NOMO-1 (cell line): ENCODE measurements around the gene RBM38.
"Not testable (repeated sequence)": the region's sequence is repeated elsewhere in the genome, so short reads cannot be mapped to it uniquely, and the experiment has no call there.

Experiments
- DNase-seq, 2 experiments: peaks; one replicate each; lab custom pipeline; 2025; ENCODE audit not compliant: unreplicated experiment in 2 of 2; lab: John Stamatoyannopoulos, UW

The RBM38 gene

DNA sequence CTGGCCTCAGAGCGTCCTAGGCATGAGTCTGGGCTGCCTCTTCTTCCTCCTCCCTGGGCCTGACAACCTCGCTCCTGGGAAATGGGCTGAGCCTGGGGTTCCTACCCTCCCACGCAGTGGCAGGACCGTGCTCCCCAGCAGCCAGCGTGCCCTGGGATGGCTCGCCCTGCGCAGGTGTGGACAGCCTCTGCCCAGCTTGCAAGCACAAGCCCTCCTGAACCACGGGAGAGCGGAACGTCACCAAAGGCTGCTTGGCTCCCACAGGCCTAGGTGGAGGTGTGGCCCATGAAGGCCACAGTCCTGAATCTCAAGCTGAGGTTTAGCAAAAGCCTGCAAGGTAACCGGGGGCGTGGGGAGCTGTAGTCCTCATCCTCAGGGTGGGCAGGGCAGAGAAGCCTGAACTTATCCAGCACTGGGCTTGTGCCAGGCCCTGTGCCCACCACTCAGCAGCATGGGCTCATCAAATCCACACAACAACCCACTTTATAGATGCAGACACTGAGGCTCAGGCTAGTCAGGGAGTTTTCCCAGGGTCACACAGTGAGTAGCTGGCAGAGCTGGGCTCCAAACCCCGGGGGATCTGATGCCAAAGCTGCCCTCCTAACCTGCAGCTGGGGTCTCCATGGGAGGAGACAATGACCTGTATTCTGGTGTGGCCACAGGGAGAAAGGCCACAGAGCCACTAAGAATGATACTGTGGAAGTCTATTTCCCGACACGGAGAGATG lies 25.3 kb downstream of the RBM38 start:
- DNase-seq = no peak

DNA sequence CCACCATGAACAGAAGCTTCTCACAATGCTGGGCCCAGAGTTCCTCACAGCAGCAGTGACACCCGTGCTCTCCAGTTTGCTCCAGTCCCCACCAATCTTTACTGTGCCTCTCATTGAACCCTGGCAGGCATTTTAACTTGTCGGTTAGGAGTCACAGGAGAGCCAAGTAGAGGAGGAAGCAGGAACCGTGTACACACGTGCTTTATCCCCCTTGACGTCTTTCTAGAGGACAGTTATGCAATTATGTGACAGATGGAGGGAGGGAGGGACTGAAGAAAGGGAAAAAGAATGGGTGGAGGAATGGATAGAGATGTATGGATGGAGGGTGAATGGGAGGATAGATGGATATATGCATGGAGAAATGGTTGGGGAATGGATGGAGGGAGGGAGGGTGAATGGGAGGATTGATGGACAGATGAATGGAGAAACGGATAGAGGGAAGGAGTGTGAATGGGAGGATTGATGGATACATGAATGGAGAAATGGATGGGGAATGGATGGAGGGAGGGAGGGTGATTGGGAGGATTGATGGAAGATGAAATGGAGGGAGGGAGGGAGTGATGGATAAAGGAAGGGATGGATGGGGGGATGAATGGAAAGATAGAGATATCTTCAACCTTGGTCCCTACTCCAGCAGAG lies 26.0 kb downstream of the RBM38 start:
- DNase-seq = peak in 1 of 2 experiments; percentile 26

DNA sequence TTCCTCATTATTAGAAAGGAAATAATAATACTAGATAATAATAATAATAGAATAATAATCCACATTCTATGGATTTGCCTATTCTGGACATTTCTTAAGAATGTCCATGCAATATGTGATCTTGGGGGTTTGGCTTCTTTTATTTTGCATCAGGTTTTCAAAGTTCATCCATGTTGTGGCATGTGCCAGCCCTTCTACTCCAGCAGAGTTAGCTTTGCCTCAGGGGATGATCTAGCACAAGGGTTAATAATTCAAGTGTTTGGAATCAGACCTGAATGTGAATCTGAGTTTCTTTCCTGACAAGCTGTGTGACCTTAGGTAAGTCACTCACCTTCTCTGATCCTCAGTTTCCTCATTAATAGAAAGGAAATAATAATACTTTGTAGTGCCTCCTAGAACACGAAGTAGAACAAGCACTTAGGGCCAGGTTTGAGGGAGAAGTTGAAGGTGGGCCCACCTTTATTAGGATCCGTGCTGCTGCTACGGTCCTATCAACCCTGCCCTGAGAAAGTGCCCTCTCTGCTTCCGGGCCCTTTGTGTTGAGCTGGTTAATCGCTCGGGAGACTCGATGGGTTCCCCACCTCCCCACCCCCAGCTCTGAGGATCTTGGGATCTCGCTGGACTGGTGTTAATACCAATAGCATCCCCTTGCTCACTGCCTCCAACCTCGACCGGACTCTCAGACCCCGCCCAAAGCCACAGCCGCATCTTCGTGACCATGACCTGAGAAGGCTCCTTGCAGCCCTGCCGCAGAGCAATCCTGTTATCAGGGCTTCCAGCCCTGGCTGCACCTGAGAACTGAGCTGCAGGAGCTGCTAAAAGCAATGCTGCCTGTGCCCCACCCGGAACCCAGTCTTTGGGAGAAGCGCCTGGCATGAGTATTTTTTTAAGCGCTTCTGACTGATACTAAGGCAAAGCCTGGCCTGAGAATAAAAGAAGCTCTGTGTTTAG lies 26.9 kb downstream of the RBM38 start:
- no peak for DNase-seq

DNA sequence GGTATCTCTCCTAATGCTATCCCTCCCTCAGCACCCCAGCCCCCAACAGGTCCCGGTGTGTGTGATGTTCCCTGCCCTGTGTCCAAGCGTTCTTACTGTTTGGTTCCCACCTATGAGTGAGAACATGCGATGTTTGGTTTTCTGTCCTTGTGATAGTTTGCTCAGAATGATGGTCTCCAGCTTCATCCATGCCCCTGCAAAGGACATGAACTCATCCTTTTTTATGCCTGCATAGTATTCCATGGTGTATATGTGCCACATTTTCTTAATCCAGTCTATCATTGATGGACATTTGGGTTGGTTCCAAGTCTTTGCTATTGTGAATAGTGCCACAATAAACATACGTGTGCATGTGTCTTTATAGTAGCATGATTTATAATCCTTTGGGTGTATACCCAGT lies 28.3 kb downstream of the RBM38 start:
- not testable (repeated sequence) for DNase-seq

DNA sequence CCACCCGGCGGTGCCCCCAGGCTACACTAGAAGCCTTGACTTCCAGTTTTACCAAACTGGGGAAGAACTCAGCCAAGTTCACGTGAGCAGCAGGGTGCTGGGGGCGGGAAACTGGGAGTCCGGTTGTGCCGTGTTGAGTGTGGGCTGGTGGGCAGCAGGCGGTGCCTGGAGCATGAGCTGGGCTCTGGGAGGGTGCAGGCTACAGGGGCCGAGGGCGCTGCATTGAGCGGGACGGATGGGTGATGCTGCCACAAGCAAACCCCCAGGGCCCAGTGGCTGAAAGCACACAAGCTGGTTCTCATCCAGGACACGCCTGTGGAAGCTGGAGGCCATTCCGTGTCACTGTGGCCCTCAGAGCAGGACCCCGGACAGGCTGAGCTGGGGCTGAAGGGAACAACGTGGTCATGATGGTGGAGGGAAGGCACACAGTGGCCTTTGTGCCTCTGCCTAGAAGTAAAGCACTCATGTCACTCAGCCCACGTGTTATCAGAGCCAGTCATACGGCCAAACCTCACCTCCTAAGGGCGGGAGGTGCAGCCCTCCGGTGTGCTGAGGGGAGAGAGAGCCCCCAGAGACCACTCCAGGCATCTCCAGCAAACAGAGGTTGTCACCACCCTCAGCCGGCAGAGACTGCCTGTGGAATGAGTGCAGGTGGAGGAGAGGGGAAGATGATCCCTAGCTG lies 29.5 kb downstream of the RBM38 start:
- DNase-seq = no peak

DNA sequence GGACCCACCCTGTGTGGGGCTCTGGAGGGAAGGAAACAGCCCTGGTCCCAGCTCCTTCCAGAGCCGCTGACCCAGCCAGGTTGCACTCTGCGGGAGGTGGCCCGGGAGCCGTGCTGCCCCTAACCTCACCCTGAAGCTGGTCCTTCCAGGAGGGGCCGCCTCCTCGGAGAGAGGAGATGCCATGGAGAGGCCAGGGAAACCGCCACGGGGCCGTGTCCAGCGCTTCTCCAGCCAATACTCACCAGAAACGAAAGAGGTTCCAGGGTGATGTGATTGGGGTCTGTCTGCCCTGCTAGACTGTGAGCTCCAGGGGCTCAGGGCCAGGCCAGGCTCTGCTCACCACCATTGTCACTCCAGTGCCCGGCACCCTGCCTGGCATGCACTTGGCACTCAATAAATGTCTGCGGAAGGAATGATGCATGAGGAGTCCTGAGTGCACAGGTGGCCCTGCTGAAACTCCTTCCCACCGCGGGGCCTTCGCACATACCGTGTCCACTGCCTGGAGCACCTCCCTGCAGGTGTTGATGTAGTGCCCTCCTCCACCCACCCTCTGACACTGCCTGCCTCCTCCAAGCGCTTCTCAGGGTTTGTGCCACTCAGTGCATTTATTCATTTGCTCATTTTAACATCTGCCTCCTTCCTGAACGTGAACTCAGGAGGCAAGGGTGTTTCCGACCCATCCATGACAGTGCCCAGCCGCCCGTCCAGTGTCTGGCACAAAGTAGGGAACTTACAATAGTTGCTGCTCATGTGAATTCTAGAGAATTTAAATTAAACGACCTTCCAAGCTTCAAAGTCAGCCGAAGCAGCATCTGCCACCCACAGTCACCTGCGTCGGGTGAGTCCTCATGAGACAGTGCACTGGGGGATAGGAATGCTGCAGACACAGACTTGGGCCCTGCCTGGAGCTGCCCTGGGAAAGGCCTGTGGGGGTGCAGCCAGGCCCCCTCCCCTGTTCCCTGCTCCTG lies 30.3 kb downstream of the RBM38 start:
- DNase-seq = no peak

DNA sequence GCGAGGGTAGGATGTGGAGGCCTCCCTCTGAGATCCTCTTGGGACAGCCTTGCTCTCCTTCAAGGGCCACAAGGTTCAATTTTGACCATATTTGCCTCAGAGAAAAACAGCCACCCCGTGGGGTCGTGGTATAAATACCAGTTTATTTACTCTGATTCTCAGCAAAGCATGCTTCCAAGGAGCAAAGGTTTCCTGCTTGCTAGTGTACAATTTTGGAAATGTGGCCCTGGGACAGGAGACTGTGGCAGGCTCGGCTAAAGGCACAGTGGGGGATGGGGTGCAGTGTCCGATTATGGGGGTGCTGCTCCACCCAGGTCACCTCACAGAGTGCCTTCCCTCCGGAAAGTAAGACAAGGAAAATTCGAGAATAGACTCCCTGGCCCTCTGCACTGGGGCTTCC lies 31.1 kb downstream of the RBM38 start:
- no peak for DNase-seq

DNA sequence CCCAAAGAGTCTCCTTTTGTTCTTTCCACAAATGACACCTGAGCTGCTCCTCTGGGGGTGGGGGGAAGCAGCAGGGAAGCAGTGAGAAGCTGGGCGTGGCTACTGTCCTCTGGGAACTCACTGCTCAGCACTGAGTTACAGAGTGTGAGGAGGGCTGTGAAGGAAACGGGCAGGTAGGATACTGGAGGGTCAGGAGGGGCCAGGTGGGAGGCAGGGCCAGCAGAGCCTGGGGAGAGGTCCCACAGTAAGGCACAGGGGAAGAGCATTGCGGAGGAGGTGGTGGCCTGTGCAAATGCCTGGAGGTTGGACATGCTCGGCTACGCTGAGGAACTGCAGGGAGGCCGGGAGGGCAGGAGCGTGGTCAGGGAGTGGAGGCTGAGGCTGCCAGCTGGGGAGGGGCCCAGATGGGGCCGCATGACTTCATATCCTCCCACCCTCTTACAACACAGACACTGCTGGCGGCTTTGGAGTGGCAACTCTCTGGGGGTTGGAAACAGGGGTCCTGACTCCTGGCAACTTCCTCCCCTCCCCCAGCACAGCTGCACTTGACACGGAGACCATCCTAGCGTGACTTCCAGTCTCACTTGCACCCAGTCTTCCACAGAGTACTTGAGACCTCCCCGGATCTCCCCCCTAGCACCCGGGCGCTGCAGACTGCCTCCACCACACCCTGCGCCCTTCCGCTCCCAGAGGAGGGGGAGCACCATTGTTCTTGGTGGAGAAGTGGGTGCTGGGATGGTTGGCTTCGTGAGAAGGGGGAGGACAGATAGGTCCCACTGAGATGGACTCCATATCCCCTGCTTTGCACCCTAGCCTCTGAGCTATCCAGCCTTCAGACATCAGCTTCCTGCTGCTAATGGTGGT lies 34.2 kb downstream of the RBM38 start:
- peak; percentile 38 for DNase-seq

DNA sequence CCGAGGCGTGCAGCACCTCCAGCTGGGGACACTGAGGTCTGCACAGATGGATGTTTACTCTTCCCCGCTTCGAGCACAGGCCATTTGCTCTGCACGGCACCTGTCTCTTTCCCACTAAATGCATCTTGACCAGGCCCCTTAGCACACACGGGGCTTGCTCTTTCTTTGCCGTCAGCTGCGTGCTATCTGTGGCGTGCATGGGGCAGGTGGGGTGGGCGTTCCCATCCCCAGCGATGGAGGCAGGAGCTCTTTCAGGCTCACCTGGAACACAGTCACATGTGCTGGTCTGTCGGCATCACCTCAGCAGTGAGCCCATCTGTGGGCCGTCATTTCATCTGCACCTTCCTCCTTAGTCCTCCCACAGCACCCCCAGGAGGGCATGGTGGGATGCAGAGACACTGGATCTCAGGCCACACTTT lies 35.1 kb downstream of the RBM38 start:
- DNase-seq = no peak

DNA sequence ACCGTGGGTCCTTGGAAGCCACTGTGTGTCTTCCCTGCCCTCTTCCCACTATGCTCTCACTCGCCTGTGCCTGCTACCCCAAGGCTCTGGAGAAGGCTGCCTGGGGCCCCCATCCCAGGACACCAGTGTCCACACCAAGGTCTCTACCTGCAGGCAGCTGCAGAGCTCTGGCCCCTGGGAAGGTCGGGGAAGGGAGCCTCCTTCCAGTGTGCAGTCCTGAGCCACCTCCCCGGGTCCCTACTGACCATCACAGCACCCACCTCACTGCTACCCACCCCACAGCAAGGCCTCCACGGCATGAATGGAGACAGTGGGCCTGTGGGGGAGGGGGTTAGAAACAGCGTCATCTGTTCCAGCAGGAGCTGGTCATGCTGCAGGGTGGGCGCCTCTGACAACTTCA lies 35.6 kb downstream of the RBM38 start:
- DNase-seq = no peak

DNA sequence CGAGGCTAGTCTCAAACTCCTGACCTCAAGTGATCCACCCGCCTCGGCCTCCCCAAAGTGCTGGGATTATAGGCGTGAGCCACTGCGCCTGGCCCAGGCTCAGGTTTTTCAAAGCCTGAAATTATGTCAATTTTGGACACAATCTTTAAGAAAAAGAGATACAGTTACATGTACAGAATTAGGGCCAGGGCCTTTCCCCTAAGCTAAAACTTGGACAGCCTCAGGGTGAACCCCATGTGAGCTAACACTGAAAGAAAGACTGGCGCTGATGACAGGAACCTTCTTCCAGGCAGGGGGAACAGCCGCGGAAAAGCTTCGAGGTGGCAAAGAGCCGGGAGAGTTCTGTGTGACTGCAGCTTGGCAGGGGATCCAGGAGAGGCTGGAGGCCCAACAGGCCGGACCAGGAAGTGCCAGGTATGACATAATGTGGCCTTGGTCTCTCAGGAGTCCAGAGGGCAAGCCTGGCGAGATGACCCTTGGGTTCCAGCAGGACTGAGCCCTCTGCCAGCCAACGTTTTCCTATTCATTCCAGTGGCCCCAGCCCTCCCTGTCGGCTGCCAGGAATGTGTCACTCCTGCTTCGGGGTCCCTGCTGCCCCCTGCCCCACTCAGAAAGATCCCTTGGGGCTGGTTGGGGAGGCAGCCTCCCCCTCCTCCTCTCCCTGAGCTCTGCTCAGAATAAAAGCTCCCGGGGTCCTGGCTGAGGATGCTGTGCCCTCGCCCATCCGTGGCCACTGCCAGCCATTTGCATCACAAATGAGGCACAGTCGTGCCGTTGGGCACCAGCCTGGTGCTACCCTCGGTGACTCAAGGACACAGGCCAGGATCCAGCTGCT lies 37.3 kb downstream of the RBM38 start:
- no peak for DNase-seq

DNA sequence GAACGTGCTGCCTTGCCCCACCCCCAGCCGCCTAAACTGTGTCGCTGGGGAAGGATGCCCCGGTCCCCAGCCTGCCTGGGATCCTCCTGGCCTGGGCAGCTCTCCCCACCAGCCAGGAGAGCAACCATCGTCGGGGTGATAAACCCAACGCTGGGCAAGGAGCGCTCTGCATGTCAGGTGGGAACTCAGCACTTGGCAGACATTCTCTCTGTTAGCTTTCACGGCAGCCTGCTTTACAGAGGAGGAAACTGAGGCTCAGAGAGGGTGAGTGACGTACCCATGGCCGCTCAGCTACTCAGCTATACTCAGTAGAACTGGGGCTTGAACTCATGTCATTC lies 37.9 kb downstream of the RBM38 start:
- DNase-seq = no peak

DNA sequence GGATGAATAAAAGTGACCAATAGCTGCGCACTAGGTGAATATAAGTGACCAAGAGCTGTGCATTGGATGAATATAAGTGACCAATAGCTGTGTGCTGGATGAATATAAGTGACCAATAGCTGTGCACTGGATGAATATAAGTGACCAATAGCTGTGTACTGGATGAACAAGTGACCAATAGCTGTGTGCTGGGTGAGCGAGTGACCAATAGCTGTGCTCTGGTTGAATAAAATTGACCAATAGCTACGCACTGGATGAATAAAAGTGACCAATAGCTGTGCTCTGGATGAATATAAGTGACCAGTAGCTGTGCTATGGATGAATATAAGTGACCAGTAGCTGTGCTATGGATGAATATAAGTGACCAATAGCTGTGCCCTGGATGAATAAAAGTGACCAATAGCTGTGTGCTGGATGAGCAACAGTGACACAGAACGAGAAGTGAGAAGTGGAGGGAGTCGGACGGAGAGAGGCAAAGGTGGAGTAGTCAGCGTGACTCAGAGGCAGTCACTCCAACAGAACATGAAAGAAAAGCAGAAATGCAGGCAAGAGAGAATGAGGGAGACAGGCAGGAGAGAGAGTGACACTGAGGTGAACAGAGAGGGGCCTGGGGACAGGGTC lies 38.5 kb downstream of the RBM38 start:
- DNase-seq = peak; percentile 82 to 95

DNA sequence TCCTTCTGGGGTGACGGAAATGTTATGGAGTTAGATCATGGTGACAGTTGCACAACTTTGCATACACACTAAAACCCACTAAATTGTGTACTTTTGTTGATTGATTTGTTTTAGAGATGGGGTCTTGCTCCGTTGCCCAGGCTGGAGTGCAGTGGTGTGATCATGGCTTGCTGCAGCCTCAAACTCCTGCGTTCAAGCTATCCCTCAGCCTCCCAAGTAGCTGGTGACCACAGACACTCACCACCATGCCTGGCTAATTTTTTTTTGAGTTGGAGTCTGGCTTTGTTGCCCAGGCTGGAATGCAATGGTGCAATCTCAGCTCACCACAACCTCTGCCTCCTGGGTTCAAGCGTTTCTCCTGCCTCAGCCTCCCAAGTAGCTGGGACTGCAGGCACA lies 39.0 kb downstream of the RBM38 start:
- DNase-seq = not testable (repeated sequence)

DNA sequence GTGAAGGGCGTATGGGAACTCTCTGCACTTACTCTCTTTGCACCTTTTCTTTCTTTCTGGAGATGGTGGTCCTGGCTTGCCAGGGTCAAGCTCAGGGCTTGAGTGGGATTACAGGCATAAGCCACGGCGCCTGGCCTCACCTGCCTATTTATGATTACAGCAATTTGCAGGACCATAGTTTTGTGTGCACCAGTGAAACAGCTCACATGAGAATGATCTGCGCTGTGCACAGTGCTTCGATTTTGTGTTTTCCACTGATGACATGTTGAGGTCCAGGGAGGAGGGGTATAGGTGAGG lies 40.3 kb downstream of the RBM38 start:
- DNase-seq = no peak

DNA sequence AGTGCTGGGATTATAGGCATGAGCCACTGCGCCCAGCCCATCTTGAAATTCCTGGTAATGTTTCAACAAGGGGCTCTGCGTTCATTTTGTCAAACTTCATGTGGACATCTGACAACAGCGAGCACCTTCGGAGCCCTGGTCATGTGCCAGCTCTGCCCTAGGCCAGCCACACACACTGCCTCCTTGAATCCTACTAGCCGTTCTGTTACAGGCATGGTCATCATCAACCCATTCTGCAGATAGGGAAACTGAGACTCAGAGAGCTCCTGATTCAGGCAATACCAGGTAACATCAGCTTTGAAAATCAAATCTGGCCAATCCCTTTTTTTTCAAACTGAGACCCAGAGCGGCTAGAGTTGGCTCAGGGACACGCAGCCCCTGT lies 41.3 kb downstream of the RBM38 start:
- no peak for DNase-seq

DNA sequence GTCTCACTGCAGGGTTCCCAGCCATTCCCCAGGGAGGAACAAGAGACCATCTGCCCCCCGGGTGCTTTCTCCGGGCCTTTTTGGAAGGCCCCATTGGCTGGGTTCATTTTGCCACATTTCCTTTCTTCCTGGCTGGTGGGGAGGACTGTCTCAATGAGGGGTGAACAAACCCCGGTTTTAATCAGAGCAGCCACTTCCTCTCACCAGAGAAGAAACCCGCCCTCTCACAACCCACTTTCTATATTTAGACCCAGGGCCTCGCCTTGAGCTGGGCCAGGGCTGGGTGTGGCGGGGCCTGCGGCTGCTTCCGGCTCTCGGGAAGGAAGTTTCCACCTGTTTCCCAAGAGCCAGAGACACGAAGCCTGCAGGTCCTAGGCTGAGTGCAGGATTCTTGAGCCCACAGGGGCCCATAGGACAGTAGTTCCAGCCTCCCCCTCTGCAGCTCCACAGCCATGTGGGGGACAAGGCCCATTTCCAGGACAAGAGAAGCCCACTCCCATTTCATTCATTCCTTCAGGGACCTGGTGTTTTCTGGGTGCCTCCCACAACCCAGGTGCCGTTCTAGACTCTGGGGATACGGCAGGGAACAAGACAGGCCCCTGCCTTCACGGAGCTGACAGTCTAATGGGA lies 41.8 kb downstream of the RBM38 start:
- DNase-seq = peak; percentile 96 to 98
